Mesenteric fat pad (tissue), 1 donor: ENCODE results near the gene FLAD1. TPM values are rescaled to one million over a fixed set of nuclear protein-coding genes. Genes with fewer than 3 reads are reported as not detected.

Source experiments
- DNase-seq: peaks from one replicate; pipeline ENCODE4 v3.0.0-alpha.2; 2020; ENCODE audit warnings: low spot score
- long read RNA-seq: library from polyadenylated mRNA; unstranded; transcript quantifications from one replicate; pipeline ENCODE4 v2.0.0, GENCODE V29; 2020
- total RNA-seq: library from RNA; stranded (reverse); fragmentation: NEBNext Ultra II Directional; extraction: Animal tissue kit (Norgen Biotek cat#: 25700); gene quantifications from one replicate; pipeline ENCODE4 v1.2.1, GENCODE V29; 2021
- donor health status: DM: yes; HTN: yes; CAD: no.

Gene FLAD1
- total RNA-seq: 43.7 TPM
- long read RNA-seq, transcript FLAD1-201 (7 exons, 2,160 nt): minor isoform, 6 of 113 reads
- long read RNA-seq, transcript FLAD1-203 (8 exons, 1,730 nt): major isoform, 59 of 113 reads
- long read RNA-seq, partial matches to known transcripts: 20 of 113 reads
- long read RNA-seq, other reads (novel, unspliced or antisense): 28 of 113 reads

GRCh38 chr1:154982897-154983648 lies at the start of gene FLAD1:
Gene FLAD1, plus strand, starts transcription at chr1:154983344. Its CDS starts 351 bp downstream, at chr1:154983695.
- no peak for DNase-seq

- DNase-seq: no peak
Measured at GRCh38 chr1:154934358-154934948, 48.7 kb upstream of the FLAD1 start.

- no peak for DNase-seq
Measured at GRCh38 chr1:154935749-154936554, 47.2 kb upstream of the FLAD1 start.

GRCh38 chr1:154936555-154937084 lies 46.5 kb upstream of the FLAD1 start, which contains the start of gene PMVK:
Gene PMVK, minus strand, starts transcription at chr1:154936719. Its CDS starts 34 bp downstream, at chr1:154936685.
- peak; percentile 96 for DNase-seq

GRCh38 chr1:154937085-154937987 lies 45.8 kb upstream of the FLAD1 start:
- DNase-seq: peak; percentile 97

- DNase-seq: no peak
Measured at GRCh38 chr1:154937988-154938386, 45.2 kb upstream of the FLAD1 start.

- DNase-seq: no peak
Measured at GRCh38 chr1:154938604-154939399, 44.3 kb upstream of the FLAD1 start.

- no peak for DNase-seq
Measured at GRCh38 chr1:154940213-154940560, 43.0 kb upstream of the FLAD1 start.

- DNase-seq: no peak
Measured at GRCh38 chr1:154940651-154941194, 42.4 kb upstream of the FLAD1 start.

- no peak for DNase-seq
Measured at GRCh38 chr1:154941333-154942013, 41.7 kb upstream of the FLAD1 start.

GRCh38 chr1:154943649-154944400 lies 39.3 kb upstream of the FLAD1 start:
- DNase-seq: no peak

GRCh38 chr1:154944401-154945159 lies 38.6 kb upstream of the FLAD1 start:
- no peak for DNase-seq

- no peak for DNase-seq
Measured at GRCh38 chr1:154945160-154945961, 37.8 kb upstream of the FLAD1 start.

- no peak for DNase-seq
Measured at GRCh38 chr1:154945962-154946850, 36.9 kb upstream of the FLAD1 start.

GRCh38 chr1:154948079-154948478 lies 35.1 kb upstream of the FLAD1 start:
- DNase-seq: no peak
